Skeletal muscle cell (primary cell): ENCODE results near the gene FRMD4A.
"Not testable (repeated sequence)": the region's sequence is repeated elsewhere in the genome, so short reads cannot be mapped to it uniquely, and the experiment has no call there.

ENCODE experiments used
- DNase-seq: peaks from one replicate; pipeline ENCODE4 v3.0.0-alpha.2; 2010; ENCODE audit warnings: low read depth
- H3K4me3 ChIP-seq: 2 replicates; pipeline ENCODE4 v1.5.1; 2011; ENCODE audit warnings: low read depth, mild to moderate bottlenecking, control low read depth, low read length, moderate library complexity

FRMD4A gene

DNA sequence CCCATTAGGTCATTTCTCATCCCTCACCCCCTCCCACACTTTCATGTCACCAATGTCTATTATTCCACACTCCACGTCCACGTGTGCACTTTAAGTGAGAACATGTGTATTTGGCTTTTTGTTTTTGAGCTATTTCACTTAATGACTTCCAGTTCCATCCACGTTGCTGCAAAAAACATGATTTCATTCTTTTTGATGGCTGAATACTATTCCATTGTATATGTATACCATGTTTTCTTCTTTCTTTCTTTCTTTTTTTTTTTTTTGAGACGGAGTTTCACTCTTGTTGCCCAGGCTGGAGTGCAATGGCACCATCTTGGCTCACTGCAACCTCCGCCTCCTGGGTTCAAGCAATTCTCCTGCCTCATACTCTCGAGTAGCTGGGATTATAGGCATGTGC is 502.4 kb downstream of the FRMD4A start:
- not testable (repeated sequence) for H3K4me3 ChIP-seq, DNase-seq

- no peak for DNase-seq
- no peak overlapping the region for H3K4me3 ChIP-seq
Measured at GRCh38 chr10:13827076-13827797, 503.5 kb downstream of the FRMD4A start.

DNA sequence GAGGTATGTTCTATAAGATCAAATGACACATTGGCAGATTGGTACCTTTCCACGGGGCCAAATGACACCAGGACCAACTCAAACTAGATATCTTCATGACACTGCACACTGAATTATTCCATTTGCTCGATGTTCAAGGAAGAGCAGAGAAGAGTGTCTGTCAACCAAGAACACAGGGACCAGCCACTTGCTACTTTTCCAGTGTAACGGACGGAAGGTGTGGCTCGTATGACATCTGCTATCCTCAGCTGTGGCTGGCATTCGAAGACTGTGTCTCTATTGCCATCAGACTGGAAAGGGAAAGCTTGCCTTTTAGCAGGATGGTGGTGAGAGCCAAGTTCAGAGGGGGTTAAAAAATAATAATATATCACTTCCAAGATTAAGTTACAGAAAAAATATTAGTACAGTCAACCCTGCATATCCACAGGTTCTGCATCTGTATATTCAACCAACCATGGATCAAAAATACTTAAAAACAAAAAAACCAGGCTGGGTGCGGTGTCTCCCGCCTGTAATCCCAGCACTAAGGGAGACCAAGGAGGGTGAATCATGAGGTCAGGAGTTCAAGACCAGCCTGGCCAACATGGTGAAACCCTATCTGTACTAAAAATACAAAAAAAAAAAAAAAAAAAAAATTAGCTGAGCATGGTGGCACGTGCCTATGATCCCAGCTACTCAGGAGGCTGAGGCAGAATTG is 506.9 kb downstream of the FRMD4A start:
- DNase-seq, result no peak

DNA sequence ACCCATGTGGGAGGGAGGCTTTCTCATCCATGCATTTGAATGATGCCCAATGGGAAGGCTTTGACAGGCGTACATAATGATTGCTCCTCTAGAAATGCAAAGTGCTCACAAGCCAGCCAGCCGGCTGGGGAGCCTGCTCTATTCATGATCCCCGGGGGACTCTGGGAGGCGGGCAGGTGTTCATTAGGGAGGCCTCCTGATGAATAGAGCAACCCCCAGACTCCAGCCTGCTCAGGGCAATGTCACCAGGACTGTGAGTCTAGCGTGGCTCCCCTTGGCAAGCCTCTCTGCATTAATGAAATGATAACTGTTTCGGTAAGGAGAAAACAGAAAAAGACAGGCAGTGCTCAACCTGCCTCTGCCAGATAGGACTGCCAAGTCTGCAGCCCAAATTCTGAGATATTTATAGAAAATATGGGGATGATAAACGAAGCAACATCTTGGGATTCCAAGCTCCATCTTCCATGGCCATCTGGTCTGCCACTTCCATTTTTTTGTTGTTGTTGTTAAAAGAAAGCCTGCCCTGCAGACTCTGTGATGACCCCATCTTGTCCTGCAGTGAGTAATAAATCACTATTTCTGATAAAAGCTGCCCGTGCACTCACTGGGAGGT is 507.5 kb downstream of the FRMD4A start:
- DNase-seq, result no peak
- H3K4me3 ChIP-seq, result no peak overlapping the region

More for the DNA sequence above, 506.9 kb downstream of the FRMD4A start:
- no peak overlapping the region for H3K4me3 ChIP-seq

- H3K4me3 ChIP-seq, result no peak overlapping the region
Measured at GRCh38 chr10:13822490-13822889, 508.2 kb downstream of the FRMD4A start.

DNA sequence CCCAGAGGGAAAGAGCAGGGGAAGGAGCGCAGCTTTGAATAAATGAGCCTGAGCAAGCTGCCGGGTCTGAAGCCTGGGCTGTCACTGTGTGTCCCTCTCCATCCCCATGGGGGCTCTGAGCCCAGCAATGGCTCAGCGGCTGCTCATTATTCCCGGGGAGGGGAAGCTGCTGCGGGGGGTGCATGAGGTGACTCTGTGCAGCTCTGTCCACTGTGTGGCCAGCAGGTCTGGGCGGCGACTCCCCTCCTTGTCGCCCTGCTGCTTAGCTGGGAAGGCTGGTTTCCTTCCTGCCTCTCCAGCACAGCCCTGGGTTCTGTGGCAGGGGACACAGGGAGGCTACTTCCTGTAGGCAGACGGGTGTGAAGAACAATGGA is 509.8 kb downstream of the FRMD4A start:
- no peak for DNase-seq
- no peak overlapping the region for H3K4me3 ChIP-seq

More at GRCh38 chr10:13822490-13822889, 508.2 kb downstream of the FRMD4A start:
- DNase-seq, result no peak

- DNase-seq, result no peak
- H3K4me3 ChIP-seq, result no peak overlapping the region
Measured at GRCh38 chr10:13820119-13820963, 510.4 kb downstream of the FRMD4A start.

- H3K4me3 ChIP-seq, result no peak overlapping the region
- DNase-seq, result no peak
Measured at GRCh38 chr10:13816195-13816925, 514.4 kb downstream of the FRMD4A start.

DNA sequence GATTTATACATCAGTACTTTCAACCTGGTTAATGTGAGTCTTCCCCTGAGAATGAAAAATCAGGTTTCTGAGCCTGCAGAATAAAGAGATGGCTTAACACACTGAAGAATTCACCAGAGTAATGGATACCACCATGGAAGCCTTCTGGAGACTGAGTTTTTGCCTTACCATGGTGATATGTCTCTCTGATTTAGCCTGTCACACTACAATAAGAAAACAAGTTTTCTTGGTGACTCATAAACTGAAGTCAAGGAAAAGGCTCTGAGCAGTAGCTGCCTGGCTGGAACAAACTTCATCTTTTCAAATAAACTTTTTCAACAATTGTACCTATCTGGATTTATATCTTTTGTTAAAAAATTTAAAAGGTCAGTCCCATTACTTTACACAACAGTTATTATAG is 515.0 kb downstream of the FRMD4A start:
- H3K4me3 ChIP-seq, result no peak overlapping the region
- no peak for DNase-seq

- no peak for DNase-seq
Measured at GRCh38 chr10:13813550-13813949, 517.2 kb downstream of the FRMD4A start.

GRCh38 chr10:13812804-13813203 is 517.9 kb downstream of the FRMD4A start:
- H3K4me3 ChIP-seq, result no peak overlapping the region
- no peak for DNase-seq

More at GRCh38 chr10:13813550-13813949, 517.2 kb downstream of the FRMD4A start:
- no peak overlapping the region for H3K4me3 ChIP-seq

GRCh38 chr10:13810568-13810967 is 520.2 kb downstream of the FRMD4A start:
- no peak overlapping the region for H3K4me3 ChIP-seq
- no peak for DNase-seq

DNA sequence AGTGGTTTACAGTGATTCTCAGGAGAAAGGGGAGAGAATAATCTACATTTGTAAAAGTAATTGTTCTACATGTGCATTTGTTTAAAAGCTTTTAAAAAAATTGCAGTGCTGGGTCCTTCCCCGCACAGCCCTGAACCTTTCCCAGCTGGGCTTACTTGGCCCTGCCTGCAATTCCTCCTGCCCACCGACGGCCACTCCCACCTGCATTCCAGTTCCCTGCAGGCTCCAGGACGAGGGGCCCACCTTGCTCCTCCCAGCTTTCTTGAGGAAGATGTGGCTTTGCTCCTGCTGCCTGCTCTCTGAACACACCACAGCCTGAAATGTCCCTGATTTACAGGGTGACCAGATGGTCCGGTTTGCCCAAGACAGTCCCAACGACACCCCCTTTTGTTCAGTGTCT is 521.3 kb downstream of the FRMD4A start:
- H3K4me3 ChIP-seq, result no peak overlapping the region
- no peak for DNase-seq

DNA sequence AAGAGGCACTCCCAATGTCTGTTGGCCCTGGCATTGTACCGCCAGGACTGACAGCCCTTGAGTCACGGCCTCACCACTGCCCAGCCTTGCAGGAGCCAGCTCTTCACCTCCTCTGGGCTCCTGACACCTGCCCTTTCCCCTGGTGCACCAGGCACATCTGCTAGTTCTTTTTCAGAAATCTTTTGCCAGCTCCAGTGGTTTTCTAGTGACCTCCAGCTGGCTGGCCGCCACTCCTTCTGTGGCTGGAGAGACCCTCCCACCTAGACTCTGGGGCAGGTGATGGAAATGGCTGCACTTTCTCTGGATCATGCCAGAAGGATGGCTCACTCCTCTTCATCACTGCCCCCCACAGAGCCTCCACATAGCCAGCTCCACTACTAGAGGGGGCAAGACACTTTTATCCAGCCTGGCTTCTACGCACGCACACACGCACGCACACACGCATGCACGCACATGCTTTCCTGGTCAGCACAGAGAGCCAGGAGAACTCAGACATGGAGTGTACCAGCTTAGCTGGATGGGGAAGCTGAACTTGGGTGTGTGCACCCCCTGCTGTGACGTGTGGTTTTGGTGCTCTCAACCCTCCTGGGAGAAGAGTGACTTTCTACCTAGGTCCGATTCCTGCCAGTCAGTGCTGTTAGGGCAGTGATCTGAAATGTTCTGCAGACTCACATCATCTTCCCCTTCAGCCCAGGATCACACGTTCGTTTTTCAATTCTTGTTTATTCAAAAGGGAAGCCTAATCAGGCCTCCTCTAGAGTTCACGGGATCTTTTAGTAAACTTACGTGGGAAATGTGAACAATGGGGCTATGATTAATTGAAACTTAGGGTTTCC is 522.0 kb downstream of the FRMD4A start:
- H3K4me3 ChIP-seq, result no peak overlapping the region
- DNase-seq, result no peak

GRCh38 chr10:13806419-13806818 is 524.3 kb downstream of the FRMD4A start:
- DNase-seq, result no peak
- no peak overlapping the region for H3K4me3 ChIP-seq

DNA sequence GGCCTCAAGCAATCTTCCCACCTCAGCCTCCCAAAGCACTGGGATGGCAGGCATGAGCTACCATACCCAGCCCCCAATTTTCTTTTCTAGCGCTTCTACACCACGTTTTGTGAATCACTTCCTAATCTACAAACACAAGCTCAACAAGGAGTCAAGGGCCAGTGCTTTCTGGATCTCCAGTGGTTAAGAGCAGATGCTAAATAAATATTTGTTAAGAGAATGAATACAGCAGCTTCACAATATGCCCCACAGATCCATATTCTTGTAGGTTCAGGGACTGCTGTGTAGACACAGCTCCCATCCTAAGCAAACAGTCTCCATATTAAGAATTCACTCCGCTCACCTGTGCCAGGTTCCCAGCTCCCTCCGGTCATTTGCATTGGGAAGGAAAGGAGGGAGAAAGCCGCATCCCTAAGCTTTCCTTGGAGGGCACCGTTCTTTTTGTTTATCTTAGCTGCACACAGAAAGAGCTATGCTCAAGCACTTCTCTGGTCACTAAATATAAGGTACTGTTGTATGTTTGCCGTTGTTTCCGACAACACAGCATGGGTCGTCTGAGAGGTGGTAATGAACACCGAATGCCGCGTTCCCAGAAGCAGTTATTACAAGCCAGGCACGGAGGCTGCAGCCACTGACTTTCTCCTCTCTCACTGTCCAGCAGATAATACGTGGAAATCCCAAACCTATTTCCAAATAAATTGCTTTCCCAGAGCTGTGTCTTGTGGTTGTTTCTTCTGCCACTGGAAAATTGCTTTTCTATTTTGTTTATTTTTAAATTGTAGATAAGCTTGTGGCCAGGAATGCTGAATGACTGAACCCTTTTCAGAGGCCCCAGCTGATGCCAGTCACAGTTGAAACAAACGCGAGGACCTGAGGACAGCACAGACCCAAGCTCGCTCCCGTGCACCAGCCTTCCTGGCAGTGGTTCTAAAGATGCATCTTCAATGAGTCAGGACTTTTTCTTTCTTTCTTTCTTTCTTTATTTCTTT is 526.9 kb downstream of the FRMD4A start:
- no peak for DNase-seq
- H3K4me3 ChIP-seq, result no peak overlapping the region

GRCh38 chr10:13801907-13802288 is 528.8 kb downstream of the FRMD4A start:
- no peak for DNase-seq

More at GRCh38 chr10:13801907-13802288, 528.8 kb downstream of the FRMD4A start:
- H3K4me3 ChIP-seq, result no peak overlapping the region
